HFFc6 (cell line): Measurements from ENCODE around the gene ATF5. TPM values are rescaled to one million over a fixed set of nuclear protein-coding genes. Genes with fewer than 3 reads are reported as not detected.
"Not testable (repeated sequence)": the region's sequence is repeated elsewhere in the genome, so short reads cannot be mapped to it uniquely, and the experiment has no call there.

Experiments used
- DNase-seq: peaks from one replicate; pipeline ENCODE4 v3.0.0-alpha.2; 2018
- H3K27ac Mint-ChIP-seq: 2 replicates; pipeline ENCODE4 v1.8.0; 2020; ENCODE audit warnings: mild to moderate bottlenecking, mixed read lengths
- H3K27me3 Mint-ChIP-seq: 2 replicates; pipeline ENCODE4 v1.8.0; 2021; ENCODE audit warnings: mild to moderate bottlenecking, moderate library complexity, mixed read lengths; ENCODE audit not compliant: insufficient read depth
- H3K36me3 Mint-ChIP-seq: 2 replicates; pipeline ENCODE4 v1.8.0; 2021; ENCODE audit warnings: low read depth, mixed read lengths
- H3K4me1 Mint-ChIP-seq: 2 replicates; pipeline ENCODE4 v1.8.0; 2020; ENCODE audit warnings: low read depth, mixed read lengths
- H3K4me3 Mint-ChIP-seq: 2 replicates; pipeline ENCODE4 v1.8.0; 2020; ENCODE audit warnings: mild to moderate bottlenecking, moderate library complexity, mixed read lengths
- H3K9me3 Mint-ChIP-seq: 2 replicates; pipeline ENCODE4 v1.8.0; 2020; ENCODE audit warnings: mild to moderate bottlenecking, mixed read lengths
- CTCF ChIP-seq: fragments of 200-600 bp; sonication (generic); IDR thresholded peaks from 2 replicates; pipeline ENCODE4 v1.5.0; 2021; ENCODE audit warnings: antibody characterized with exemption, mild to moderate bottlenecking
- total RNA-seq, 6 experiments: library from RNA; stranded (reverse); fragmentation: NEBNext Ultra II Directional; extraction: Animal tissue kit (Norgen Biotek cat#: 25700); gene quantifications; 2 replicates in 1 of 6; 3 replicates in 5 of 6; pipeline ENCODE4 v1.2.3, GENCODE V29; 2021

The ATF5 gene
- total RNA-seq, 6 experiments from 2014 or later = 38.2 to 44.4 (median 41.2) TPM

DNA sequence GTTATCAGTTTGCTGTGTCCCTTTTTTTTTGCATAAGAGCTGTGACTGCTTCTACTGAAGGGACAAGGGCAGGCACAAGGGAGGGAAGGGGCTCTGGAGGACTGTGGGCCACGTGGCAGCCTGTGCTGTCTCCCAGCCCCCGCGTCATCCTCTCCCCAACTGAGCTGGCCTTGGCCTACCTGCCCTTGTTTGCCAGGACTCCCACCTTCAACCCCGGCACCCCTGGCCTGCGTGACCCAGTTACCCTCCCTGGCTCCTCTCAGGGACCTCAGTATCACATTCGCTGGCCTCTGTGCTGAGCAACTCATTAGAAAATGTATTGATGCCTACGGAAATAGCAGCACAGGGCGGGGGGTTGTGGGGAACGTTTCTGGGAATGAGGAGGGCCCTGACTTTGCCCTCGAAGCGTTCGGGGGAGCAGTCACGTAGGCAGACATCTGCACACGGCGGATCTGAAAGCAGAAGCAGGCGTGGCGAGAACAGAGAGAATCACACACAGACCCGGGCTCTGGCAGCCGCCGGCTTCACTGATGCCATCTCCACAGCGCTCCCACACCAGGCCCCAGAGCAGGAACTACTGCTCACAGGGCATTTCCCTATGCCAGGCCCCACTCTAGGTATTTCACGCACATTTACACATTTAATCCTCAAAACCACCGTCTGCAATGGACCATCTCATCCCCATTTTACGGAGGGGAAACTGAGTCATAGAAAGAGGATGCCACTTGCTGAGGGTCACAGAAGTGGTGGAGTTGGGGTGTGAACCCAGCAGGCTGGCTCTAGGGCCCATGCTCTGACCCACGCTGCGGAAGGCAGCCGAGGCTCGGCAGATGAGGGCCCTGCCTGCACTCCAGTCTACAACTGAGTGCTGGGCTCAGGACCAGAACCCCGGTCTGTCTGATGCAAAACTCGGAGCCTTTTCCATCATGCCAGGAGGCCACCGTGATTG lies 5.7 kb upstream of the ATF5 start:
- peaks cover 31% of the 10 kb centered on the region for H3K4me1 Mint-ChIP-seq
- H3K27ac Mint-ChIP-seq = peak overlapping the region; percentile 87; the same call in 1 of the 2 replicates
- H3K9me3 Mint-ChIP-seq = peaks cover 4% of the 10 kb centered on the region; the same call in 1 of the 2 replicates
- peaks cover 4% of the 10 kb centered on the region; the same call in 1 of the 2 replicates for H3K27me3 Mint-ChIP-seq
- no peak for TF ChIP-seq CTCF
- H3K4me3 Mint-ChIP-seq = no peak overlapping the region
- peaks cover 26% of the 10 kb centered on the region for H3K36me3 Mint-ChIP-seq
- DNase-seq = no peak

DNA sequence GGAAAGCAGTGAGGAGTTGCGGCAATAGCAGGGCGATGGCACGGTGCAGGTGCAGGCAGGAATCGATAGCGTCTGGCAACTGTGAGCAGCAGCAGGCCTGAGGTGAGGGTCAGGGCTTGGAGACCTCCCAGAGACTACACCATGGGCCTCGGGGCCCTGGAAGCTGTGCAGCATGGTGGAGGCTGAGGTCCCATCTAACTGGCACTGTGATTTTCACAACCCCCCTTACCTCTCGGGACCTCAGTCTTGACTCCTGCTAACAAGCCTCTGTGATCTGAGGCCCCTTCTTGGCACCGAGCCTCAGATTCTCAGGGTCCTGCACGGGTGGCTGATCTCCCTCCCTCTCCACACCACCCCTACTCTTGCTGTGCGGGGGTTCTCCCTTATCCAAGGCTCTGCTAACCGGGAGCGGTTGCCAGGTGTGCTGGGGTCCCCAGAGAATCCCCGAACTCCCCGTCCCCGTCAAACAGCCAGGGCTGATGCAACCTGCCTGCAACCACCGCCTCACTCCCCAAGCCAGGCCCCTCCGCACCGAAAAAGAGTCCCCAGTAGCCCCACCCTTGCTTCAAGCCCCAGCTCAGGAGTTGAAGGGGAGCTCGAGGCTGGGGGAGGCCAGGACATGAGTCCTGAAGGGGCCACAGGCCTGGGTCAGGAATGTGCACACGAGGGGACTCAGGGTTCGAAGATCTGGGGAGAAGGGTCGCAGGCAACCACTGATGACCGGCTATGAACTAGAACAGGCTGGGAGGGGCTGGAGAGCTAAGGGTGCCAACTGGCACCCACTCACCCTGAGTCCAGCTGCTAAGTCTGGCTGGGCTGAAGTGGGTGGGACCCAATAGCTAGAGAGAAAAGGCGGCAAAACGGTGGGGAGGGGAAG lies 4.8 kb upstream of the ATF5 start:
- no peak overlapping the region for H3K27ac Mint-ChIP-seq
- peaks cover 4% of the 10 kb centered on the region; the same call in 1 of the 2 replicates for H3K9me3 Mint-ChIP-seq
- H3K27me3 Mint-ChIP-seq = peaks cover 6% of the 10 kb centered on the region; the same call in 1 of the 2 replicates
- peaks cover 34% of the 10 kb centered on the region for H3K36me3 Mint-ChIP-seq
- H3K4me3 Mint-ChIP-seq = no peak overlapping the region
- peaks cover 31% of the 10 kb centered on the region for H3K4me1 Mint-ChIP-seq
- DNase-seq = no peak
- no peak for TF ChIP-seq CTCF

DNA sequence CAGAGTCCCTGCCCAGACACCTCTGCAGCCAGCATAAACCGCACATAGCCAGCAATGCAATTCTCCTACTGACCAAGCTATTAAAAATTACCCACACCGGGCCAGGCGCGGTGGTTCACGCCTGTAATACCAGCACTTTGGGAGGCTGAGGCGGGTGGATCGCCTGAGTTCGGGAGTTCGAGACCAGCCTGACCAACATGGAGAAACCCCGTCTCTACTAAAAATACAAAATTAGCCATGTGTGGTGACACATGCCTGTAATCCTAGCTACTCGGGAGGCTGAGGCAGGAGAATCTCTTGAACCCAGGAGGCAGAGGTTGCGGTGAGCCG lies 4.2 kb upstream of the ATF5 start:
- Mint-ChIP-seq H3K27me3 (peaks cover 11% of the 10 kb centered on the region; the same call in 1 of the 2 replicates), H3K36me3 (peaks cover 36% of the 10 kb centered on the region), H3K4me1 (peaks cover 33% of the 10 kb centered on the region)
- H3K27ac Mint-ChIP-seq, H3K9me3 Mint-ChIP-seq, H3K4me3 Mint-ChIP-seq, DNase-seq: not testable (repeated sequence)

GRCh38 chr19:49925486-49925885 lies 3.5 kb upstream of the ATF5 start:
- DNase-seq = no peak
- Mint-ChIP-seq H3K4me1 (peaks cover 39% of the 10 kb centered on the region), H3K4me3 (no peak overlapping the region), H3K9me3 (peaks cover 8% of the 10 kb centered on the region; the same call in 1 of the 2 replicates), H3K27ac (no peak overlapping the region), H3K27me3 (peaks cover 11% of the 10 kb centered on the region; the same call in 1 of the 2 replicates), H3K36me3 (peaks cover 42% of the 10 kb centered on the region)
- TF ChIP-seq CTCF = no peak

DNA sequence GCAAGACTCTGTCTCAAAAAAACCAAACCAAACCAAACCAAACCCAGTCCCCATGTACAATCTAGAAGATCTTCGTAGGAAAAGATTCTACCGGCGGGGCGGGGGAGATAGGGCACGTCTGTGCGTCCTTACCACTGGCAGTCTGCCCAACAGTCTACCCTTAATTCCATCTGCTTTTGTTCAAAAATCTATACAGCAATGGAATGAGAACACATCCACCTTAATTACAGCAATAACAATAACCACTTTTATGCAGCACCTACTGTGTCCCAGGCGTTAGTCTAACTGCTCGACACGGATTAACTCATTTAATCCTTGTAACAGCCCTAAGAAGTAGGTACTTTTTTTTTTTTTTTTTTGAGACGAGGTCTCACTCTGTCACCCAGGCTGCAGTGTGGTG lies 2.5 kb upstream of the ATF5 start:
- Mint-ChIP-seq H3K4me3 (no peak overlapping the region), H3K27ac (no peak overlapping the region), H3K27me3 (peaks cover 11% of the 10 kb centered on the region; the same call in 1 of the 2 replicates), H3K36me3 (peaks cover 49% of the 10 kb centered on the region), H3K4me1 (peaks cover 39% of the 10 kb centered on the region), H3K9me3 (peaks cover 8% of the 10 kb centered on the region; the same call in 1 of the 2 replicates)
- no peak for DNase-seq
- no peak for TF ChIP-seq CTCF
